HG03354 (cell line): ENCODE data around the gene ROR2.

Experiments
- ATAC-seq: cut with Tn5 transposase; IDR thresholded peaks from one replicate; pipeline ENCODE4 v1.9.1; 2021; ENCODE audit warnings: mild to moderate bottlenecking; ENCODE audit not compliant: unreplicated experiment, poor library complexity, severe bottlenecking

ROR2 gene

DNA sequence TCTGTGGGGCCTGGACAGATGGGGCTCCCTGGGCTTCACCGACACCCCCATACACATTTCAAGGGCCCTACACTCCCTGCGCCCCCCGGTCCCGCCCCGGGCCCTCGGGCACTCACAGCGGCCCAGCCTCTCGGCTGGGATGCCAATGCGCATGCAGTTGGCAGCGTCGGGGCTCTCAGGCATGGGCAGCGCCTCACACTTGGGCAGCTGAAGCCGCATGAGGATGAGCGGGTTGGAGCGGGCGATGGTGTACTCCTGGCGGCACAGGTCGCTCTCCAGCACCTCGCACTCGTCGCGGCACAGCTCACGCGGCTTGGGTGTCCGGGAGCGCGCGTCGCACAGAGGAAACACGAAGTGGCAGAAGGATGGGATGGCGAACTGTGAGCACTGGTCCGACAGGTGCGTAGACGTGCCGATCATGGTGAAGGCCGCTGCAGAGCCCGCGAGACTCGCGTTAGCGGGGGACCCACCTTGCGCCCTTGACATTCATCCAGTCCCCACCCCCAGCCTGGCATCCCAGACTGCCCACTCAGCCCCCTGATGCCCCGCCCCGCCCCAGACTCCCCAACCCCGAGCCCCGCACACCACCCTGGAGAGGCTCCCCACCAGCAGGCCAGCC is 216.9 kb downstream of the ROR2 start:
- no peak for ATAC-seq

DNA sequence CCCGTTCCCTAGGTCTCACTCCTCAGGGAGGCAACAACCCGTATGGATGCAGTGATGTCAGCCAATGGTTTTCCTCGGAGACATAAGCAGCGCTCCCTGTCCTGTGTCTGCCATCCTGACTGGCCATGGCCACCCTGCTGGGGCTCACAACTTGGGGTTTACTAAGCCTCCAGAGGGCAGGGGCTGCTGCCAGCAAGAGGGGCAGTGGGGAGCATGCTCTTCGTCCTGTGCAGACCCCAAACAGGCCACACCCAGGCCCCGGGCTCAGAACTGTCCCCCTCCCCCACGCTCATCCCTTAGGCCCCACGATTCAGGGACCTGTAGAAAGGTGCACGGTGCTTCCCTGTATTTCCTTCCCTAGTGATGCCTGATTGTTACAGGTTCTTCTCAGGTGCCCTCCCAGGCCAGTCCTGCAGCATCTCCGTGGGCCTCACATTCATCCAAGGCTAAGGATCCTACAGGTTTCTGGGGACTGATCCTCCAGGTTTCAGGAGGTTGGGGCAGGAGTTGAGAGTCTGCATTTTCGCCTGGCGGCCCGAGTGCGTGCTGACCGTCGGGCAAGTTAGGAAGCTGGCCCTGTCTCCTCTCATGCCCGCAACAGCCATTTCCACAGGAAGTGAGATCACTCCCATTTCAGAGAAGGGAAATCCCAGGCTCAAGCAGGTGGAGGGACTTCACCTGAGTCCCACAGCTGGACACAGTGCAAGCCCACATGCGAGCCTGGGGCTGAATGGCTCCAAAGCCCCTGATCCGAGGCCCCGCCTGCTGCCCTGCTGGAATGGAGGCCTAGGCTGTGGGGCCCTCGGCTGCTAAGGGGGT is 217.6 kb downstream of the ROR2 start:
- ATAC-seq = no peak

DNA sequence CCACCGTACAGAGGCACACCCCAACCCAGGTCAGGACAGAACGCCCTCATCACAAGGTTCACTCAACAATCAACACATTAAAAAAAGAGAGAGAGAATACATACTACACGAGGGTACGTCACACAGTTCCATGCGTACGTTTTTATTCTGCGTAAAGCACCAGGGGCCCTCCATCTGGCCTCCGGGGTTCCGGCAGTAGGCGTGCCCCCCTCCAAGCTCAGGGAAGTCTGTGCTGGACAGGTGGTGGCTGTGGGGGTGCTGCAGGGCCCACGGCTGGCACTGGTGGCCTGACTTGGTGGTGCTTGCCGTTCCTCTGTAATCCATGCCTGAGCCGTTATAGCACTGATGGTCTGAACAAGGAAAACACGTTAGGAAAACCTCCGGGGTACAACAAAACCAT is 219.2 kb downstream of the ROR2 start:
- no peak for ATAC-seq

DNA sequence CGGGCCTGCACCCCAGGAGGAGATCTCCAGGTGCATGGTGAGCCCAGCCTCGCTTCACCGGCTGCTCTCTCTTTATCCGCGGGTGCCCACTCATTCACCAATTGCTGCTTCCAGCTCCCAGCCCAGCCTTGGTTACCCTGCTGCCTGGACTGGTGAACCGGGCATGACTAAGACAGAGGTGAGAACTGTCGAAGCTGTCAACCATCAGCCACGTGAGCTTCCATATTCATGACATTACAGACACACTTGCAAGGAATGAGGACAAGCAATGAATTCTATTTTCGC is 220.5 kb downstream of the ROR2 start:
- ATAC-seq = no peak

DNA sequence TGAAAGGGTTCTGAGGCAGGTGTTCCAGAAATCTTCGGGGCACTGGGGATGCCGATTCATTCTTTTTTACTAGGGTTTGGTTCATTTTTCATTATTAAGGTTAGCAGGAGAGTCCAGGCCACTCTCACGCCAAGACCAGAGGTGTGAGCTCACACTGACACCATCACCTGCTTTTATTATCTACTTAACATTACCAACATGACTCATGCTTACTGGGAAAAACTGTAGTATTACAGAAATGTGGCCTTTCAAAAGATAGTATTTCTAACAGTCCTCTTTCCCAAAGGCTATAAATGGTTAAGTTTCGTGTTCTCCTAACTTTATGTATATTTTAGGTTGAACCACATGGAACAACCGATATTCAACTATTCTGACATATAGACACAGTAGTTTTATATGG is 222.1 kb downstream of the ROR2 start:
- no peak for ATAC-seq

DNA sequence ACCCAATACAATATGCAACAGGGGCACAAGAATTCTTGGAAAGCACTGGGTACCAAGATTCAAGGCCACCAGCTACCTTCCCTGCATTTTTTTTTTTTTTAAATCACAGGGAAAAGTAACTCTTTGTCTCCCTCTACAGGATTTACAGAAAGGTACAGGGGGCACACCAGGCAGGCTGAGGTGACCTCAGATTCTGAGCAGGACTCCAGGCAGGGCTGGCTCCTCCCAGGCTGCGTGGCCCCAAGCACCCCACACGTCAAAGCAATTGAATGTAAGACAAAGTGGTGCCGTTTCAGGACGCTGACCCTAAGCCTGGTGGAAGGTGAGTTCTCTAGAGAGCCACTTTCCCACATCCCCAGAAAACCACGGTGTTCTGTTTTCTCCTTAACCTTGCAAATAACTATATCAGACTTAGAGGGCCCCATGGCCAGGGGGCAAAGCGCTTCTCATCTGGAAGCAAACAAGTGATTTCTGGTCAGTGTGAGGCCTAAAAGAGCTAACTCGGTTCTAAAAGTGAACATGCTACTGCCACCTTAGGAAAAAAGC is 222.6 kb downstream of the ROR2 start:
- ATAC-seq = peak; percentile 74

DNA sequence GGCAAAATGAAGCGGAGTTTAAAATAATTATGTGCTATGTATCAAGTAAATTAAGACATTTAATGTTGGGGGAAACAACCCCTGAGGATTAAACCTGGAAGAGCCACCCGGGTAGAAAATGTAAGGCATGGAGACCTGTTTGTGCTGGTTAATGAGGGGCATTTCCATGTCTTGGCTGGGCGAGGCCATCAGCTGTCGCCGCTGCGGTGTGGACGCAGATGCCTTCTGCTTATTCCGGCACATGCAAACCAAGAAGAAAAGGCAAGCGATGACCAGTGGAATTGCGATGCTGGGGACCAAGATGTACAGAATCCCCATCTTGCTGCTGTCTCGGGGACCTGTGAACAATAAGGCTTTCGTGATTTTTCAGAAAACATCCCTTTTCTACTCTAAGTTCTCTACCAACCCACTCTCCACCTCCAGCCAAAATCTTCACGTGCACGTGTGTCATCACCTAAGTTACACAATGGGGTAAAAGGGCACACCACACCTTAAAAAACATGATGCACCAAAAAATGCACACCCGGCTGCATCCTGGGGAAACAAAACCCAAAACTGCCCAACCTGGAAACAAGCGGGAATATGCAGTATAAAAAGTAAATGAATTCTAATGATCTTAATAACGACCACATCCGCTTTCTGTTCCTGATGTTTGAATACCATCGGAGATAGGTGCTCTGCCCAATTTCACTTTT is 223.5 kb downstream of the ROR2 start:
- no peak for ATAC-seq

DNA sequence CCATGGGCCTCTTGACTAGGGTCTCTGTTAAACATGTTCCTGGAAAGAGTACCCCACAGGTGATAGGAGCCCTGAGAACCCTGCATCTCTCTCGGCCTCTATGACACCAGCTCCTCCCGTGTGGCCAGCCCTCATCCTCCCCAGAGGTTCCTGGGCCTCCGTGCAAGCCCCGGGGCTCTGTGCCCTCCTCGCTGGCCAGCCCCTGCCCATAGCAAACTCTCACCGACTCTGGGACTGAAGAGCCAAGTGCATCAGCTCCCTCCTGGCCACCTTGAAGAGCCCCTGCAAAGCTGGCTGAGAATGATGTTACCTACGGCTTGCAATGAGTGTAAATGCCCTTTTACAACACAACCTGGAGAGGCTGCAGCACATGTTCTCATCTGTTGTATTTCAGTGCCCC is 224.4 kb downstream of the ROR2 start:
- ATAC-seq = no peak

DNA sequence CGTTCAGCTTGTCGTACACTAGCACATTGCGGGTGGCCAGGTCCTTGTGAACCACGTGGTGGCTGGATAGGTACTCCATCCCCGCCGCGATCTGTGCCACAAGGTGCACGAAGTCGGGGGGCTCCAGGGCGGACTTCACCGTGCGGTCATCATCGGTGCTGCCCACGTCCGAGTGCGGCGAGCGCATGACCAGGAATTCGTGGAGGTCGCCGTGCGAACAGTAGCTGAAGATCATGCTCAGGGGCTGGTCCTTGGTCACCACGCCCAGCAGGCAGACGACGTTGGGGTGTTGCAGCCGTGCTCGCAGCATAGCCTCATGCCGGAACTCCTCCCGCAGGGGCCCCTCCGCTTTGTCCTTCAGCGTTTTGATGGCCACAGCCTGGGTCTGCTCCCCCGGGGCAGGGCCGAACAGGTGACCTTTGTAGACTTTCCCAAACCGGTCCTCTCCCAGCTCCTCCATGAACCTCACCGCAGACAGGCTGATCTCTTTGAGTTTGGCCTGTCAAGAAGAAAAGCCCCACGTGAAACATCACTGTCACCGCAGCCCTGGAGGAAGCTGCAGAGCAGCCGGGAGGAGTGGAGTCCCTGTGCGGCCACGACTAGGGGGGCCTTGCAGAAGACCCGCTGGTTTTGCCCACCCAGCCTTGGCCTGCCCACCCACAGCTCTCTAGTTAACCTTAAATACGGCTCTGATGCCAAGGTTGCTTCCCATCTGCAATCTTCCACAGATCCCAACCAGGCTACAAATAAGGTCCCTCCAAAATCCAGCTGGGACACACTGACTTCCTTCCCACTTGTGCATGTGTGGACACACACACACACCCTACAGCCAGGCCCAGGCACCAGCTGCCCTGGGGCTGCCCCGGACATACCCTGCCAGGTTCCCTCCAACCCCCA is 225.2 kb downstream of the ROR2 start:
- ATAC-seq = no peak

DNA sequence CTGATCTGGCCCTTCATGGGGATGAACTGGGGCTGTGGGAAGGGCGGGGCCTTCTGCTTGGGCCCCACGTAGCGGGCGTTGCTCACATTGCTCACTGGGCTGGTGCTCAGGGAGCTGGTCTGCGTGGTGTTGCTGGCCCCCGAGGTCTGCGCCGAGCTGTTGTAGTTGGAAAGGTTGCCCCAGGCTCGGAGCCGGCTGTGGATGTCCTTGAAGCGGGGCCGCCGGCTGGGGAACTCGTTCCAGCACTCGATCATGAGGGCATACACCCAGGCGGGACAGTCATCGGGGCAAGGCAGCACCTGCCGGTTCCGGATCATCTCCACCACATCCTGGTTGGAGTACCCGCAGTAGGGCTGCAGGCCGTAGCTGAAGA is 226.0 kb downstream of the ROR2 start:
- ATAC-seq = no peak

DNA sequence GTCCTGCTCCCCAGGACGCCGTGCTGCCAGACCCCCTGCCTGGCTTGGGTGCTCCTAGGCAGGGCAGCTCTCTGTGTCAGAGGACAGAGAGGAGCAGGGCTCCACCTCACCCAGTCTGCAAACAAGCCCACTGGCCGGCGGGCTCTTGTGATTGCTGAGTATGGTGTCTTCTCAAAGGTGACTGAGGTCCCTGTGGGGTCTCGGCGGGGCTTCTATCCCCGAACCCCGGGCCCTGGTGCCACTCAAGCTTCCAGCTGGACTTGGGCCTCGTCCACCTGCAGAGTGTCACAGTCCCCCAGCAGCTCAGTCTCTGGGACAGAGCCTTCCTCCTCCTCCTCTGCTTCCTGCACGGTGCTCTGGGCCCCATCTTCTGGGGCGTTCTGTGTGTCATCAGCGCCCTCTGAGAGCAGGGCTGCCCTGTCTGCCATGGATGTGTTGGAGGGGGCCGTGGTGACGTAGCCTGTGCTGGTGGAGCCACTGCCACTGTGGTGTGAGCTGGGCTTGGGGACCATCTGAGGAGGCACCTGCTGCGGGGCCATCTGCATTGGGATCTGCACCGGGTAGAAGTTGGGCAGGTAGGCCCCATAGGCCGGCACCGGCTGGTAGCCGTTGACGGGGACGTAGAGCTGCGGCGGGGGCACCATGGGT is 226.5 kb downstream of the ROR2 start:
- ATAC-seq = no peak

DNA sequence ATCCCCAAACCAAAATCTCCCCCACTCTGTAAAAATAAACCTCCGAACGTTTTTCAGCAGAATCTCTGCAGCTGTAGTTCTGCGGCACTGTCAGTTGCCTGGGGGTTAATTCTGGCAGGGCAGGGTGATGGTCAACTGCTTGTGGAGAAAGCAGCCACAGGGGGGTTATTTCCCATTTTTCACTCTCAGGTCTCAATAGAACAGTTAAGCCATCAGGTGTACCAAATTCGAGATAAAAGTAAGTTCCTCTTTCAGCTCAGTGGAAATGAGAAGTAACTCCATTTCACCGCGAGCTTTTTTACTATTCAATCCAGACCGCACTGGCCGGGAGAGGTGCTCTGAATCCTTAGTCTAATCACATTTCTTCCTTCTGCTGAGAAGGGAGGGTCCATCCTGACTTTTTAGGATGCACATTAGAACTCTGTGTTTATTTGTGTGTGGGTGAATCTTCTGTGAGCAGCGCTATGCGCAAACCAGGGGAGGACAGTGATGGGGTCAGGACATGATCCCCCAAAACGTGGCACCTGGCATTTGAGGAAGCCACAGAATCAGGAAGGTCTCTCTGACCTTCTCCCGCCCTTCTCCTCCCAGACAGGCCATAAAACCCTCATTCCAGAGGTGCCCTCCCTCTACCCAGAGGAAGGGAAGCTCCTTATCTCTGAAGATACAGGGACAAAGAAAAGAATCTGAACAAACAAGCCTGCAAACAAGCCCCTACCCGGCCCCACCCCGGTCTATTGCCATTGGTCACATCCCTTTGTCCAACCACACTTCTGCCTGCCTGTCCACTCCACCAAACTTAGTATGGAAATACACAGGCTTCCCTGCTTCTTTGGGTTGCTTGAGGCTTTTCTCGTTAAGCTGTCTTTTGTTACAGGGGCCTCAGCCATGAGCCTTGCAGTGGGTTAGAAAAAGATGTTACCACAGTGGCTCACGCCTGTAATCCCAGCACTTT is 229.0 kb downstream of the ROR2 start:
- ATAC-seq = peak; percentile 80

DNA sequence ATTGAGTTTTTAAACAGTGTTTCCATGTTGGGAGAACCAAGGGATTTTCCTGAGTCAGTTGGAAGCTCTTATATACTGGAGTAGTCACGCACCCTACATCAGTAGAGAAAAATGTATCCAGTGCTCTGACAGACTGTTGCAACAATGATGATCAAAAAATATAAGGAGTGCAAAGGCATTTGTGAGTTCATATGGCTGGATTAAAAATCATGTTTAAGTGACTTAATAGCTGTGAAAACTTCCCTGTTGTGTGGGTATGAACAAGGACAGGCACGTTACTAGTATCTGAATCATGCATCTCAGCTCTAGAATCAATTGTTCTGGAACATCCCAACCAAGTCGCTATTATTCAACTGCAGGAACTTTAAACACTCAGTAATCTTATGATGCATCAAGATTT is 229.7 kb downstream of the ROR2 start:
- ATAC-seq = no peak

DNA sequence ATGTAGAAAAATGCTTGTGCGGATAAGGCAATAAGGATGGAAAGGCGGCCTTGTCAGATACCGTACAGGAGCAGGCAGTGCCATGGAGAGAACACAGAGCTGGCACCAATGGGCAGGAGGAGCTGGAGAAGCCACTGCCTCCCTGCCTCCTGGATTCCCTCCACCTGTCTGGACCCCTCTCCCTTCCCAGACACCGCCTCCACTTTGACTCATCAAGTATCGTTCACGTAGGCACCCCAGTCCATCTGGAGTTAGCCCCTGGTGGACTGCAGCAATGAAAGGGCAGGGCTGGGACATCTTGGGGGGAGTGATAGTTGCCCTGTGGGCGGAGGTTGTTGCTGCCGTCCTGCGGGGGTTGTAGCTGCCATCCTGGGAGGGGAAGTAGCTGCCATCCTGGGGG is 232.0 kb downstream of the ROR2 start:
- no peak for ATAC-seq

DNA sequence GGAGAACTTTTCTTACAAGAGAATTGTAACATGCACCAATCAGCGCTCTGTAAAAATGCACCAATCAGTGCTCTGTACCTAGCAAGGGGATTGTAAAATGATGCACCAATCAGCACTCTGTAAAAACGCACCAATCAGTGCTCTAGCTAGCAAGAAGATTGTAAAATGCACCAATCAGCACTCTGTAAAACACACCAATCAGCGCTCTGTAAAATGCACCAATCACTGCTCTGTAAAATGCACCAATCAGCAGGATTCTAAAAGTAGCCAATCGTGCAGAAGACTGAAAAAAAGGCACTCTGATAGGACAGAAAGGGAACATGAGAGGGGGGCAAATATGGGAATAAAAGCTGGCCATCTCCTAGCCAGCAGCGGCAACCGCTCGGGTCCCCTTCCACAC is 233.2 kb downstream of the ROR2 start:
- no peak for ATAC-seq

DNA sequence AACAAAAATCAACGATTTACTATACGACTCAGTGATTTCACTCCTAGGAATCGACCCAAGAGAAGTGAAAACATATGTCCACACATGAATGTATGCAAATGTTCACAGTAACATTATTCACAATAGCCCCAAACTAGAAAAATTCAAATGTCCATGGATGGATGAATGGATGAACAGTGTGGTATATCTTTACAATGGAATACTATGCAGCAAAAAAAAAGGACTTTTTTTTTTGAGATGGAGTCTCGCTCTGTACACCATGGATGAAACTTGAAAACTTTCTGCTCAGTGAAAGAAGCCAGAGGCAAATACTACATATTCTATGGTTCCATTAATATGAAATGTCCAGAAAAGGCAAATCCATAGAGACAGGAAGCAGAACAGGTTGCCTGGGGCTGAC is 233.8 kb downstream of the ROR2 start:
- no peak for ATAC-seq

DNA sequence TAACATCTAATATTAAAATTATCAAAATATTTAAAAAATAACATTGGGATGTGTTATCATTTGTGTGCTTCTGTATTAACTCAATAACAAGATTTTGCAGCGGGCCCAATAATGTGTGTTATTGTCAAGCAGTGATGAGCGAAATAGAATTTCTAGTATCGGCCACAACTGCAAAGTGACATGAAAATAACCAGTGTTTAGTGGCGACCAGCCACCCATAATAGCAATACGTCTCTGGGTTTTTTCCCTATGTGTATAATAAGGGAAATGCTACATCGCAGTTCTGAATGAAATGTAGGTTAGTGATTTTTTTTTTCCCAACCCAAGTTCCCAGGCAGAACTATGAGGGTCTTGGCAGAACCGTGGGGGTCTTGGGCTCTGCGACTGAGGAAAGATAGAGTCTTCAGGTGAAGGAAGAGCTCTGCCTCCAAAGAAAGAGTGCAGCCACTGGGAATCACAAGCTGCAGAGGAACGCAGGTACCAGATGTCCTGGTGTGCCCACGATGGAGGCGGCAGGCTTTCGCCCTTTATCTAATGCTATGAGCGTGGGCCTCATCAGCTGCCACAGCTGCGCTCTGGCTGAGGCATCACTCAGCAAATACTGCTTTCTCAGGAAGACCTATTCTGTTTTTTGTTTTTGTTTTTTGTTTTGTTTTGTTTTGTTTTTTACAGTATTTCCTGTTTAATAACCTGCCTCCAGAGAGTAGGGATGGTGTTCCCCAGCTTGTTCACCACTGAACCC is 235.0 kb downstream of the ROR2 start:
- ATAC-seq = no peak
